Stimulated activated CD8-positive, alpha-beta memory T cell treated with anti-CD3 and anti-CD28 coated beads, Interleukin-7, amount 100 ng/mL, for 48 hours (primary cell): Measurements from ENCODE around the gene ABHD5.

ENCODE experiments used
- DNase-seq, 2 donors: peaks; one replicate each; pipeline ENCODE4 v3.0.0-alpha.2; 2020; ENCODE audit warnings: low read depth in 1 of 2; ENCODE audit errors: extremely low read depth in 1 of 2

ABHD5 gene

GRCh38 chr3:43684944-43685343, 5.8 kb upstream of the ABHD5 start:
- DNase-seq = no peak

GRCh38 chr3:43685921-43686320, 4.8 kb upstream of the ABHD5 start:
- DNase-seq = no peak

- DNase-seq = no peak
Measured at GRCh38 chr3:43686333-43686699, 4.4 kb upstream of the ABHD5 start.

DNA sequence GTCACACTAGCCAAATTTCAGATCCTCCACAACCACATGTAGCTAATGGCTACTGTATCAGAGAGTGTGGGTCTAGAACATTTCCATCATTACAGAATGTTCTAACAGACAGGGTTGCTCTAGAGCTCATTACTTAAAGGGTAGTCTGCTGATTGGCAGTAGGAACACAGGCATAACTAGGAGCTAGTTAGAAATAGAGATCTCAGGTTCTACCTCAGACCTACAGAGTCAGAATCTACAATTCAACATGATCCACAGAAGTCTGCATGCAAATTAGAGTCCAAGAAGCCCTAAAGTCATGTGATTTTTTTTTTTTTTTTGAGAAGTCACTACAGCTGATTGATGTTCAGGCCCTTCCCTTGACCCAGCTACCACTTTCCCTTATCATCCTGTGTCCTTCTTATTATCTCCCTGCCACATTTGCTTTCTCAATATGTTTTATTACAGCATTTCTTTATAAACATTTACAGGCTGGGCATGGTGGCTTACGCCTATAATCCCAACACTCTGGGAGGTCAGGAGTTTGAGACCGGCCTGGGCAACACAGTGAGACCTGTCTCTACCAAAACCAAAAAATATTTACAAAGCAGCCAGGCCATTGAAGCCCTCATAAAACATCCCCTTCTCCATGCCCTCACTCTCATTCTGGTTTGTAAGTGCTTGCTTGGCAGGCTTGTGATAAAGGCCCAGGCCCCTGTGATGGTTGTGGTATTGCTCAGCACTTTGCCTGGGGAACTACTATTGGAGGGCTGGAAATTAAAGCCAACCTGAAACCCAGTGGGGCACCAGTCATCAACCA, 3.8 kb upstream of the ABHD5 start:
- no peak for DNase-seq

- DNase-seq = no peak
Measured at GRCh38 chr3:43687499-43687811, 3.3 kb upstream of the ABHD5 start.

- DNase-seq = no peak
Measured at GRCh38 chr3:43688245-43688650, 2.5 kb upstream of the ABHD5 start.

- DNase-seq = no peak
Measured at GRCh38 chr3:43689166-43689565, 1.6 kb upstream of the ABHD5 start.

GRCh38 chr3:43689766-43690399, 855 bp upstream of the ABHD5 start:
- DNase-seq = no peak

GRCh38 chr3:43691120-43691995, 620 bp downstream of the ABHD5 start:
- peak; percentile 15 to 16 for DNase-seq

- DNase-seq = no peak
Measured at GRCh38 chr3:43692085-43692855, 1.5 kb downstream of the ABHD5 start.

DNA sequence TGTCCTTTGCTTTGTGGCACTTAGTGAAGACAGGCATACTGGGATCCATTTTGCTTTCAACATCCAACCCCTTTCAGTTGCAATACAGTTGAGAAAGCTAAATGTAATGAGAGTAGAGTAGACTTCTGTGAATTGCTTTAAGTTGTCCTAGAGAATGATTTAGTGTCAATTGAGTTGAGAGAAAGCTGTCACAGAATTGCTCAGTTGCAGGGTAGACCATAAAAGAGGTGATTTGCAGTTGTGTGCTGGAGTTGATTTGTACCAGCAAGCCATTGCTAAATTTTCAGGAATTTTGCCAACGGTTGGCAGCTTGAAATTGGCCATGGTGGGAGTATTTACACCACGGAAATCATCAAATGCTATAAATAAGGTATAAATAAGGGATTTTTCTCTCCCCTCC, 2.2 kb downstream of the ABHD5 start:
- no peak for DNase-seq

DNA sequence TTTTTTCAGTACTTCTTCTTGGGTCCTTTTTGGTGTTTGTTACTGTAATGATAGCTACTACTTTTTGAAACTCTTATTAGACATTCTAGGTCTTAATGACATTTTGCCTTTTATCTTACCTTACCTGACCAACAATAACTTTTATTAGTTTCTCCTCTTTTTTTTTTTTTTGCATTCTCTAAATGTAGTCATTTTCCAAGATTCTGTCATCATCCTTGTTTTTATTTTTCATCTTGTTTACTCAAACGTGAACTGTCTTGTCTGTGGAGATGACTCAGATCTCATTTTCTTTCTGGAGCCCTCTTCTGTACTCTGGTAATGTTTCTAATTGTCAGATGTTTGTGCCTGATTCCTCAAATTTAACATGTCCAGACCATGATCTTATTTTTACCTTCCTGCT, 2.9 kb downstream of the ABHD5 start:
- DNase-seq = no peak

- DNase-seq = no peak
Measured at GRCh38 chr3:43695443-43695842, 4.7 kb downstream of the ABHD5 start.

DNA sequence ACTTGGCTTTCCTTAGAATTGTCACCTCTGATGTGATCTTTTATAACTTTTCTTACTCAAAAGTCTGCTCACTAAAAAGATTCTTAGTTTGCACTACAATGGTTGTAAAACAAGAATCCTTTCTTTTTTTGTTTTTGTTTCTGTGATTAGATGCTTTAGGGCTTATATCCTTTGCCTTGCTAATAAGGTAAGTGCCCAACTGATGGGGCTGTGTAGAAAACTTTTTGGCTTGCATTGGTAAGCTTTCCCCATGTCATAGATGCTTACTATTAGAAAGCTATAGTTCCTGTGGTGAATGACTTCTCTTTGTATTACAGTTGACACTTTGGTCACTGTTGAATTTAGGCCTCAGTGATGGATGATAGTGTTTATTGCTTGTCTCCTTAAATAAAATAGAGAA, 5.1 kb downstream of the ABHD5 start:
- DNase-seq = no peak

DNA sequence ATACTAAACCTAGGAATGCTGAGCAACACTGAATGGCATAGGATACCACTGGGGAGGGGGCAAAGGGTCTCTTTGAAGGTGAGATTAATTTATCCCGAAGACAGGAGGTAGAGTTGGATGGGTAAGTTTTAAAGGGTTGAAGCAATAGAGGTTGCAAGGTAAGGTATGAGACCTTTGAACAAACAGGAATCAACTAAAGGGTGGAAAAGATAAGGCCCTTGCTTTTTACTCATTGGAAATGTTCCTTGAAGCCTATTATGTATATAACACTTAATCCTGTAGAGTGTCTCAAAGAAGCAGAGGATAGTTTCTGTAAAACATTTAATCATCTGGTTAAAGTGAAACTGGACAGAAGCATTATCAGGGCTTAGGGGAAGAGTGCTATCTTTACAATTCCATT, 5.7 kb downstream of the ABHD5 start:
- no peak for DNase-seq

DNA sequence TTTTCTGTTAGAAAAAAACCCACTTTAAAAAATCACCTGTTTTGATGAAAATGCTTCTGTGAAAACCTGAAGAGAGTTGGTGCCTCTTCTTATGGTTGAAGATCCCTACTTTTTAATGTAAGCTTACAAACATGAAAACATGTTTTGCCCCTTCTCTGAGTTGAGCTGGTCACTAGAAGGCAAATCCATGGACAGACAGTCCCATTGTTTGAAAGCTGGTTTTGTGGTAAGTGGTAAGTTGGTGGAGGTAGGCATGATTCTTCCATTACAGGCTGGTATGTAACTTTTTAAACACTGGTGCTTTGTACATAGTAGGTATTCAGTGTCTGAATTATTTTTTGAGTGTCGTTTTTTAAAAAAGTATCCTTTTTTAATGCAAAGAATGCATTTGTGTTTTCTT, 6.1 kb downstream of the ABHD5 start:
- DNase-seq = no peak

DNA sequence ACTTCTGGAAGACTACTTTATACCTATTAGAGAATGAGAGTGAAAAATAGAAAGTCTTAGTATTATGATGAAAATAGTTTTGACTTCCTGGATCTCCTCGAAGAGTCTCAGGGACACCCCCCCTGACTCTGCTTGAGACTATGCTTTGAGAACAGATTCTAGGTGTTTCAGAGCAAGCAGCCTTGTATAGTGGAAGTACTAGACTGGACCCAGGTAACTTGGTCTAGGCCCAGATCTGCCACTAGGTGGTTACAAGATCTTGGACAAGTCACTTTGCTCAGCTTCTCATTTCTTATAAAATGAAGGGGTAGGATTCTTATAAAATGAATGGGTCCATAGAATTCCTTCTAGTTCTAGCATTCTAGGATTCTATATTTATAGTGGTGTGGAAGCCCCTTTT, 9.1 kb downstream of the ABHD5 start:
- peak in 1 of 2 donors; percentile 3 for DNase-seq

DNA sequence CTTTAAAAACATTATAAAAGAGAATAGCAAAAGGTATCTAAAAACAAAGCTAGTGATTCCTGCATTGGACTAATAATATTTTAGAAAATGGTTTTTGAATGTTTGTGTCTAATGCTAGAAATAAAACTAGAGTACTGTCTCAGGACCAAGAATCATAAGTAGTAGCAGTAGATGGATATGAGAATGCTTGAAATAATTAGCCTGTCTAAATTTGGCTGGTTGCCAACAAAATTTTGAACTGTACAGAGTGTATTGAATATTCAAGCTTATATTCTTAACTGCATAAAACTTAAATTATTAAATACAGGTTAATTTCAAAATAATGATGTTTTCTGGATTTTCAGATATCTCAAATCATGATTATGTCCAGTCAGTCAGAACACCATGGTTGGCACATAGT, 14.0 kb downstream of the ABHD5 start:
- DNase-seq = no peak

- DNase-seq = no peak
Measured at GRCh38 chr3:43706342-43706741, 15.6 kb downstream of the ABHD5 start.

GRCh38 chr3:43707266-43707665, 16.5 kb downstream of the ABHD5 start:
- DNase-seq = no peak

DNA sequence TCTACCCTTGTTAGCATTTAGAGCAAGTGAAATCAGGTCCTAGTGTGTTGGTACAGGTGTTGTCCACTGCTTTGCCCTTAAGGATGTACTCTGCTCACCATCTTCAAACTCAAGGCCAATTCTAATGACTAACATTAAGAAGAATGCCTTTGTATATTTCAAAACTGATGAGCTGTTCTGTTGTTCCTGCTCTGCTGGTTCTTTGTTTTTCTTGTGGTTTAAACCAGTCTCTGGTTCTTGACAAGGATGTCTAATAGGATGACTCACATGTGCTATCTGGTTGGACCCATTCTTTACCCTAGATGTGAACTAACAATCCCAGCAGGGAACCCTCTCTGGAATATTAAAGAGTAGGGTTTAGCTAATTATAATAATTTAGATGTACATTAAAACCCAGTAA, 17.3 kb downstream of the ABHD5 start:
- DNase-seq = no peak
